Stimulated activated memory B cell treated with anti-CD40 and anti-IgM and Interleukin-4, amounts not matched to agents 10 μg/mL and 1 μg/mL and 100 μg/mL, for 72 hours (primary cell): Measurements from ENCODE around the gene PFN4.
A peak's percentile ranks its signal among the peaks of the same experiment; 100 is the strongest.
"Not testable (repeated sequence)": the region's sequence is repeated elsewhere in the genome, so short reads cannot be mapped to it uniquely, and the experiment has no call there.

Experiments
- ATAC-seq: fragments of 150-1000 bp; cut with Tn5 transposase; 2 replicates; pipeline ENCODE4 v1.10.0; 2021
- H3K27ac Mint-ChIP-seq: one replicate; pipeline ENCODE4 v1.8.0; 2022; ENCODE audit warnings: mild to moderate bottlenecking, mixed read lengths
- H3K27me3 Mint-ChIP-seq: one replicate; pipeline ENCODE4 v1.8.0; 2022; ENCODE audit warnings: mixed read lengths
- H3K36me3 Mint-ChIP-seq: one replicate; pipeline ENCODE4 v1.8.0; 2022; ENCODE audit warnings: mixed read lengths
- H3K4me1 Mint-ChIP-seq: one replicate; pipeline ENCODE4 v1.8.0; 2022; ENCODE audit warnings: mixed read lengths
- H3K4me3 Mint-ChIP-seq: one replicate; pipeline ENCODE4 v1.8.0; 2022; ENCODE audit warnings: mild to moderate bottlenecking, moderate library complexity, mixed read lengths
- H3K9me3 Mint-ChIP-seq: one replicate; pipeline ENCODE4 v1.8.0; 2022; ENCODE audit warnings: mixed read lengths

Gene PFN4

DNA sequence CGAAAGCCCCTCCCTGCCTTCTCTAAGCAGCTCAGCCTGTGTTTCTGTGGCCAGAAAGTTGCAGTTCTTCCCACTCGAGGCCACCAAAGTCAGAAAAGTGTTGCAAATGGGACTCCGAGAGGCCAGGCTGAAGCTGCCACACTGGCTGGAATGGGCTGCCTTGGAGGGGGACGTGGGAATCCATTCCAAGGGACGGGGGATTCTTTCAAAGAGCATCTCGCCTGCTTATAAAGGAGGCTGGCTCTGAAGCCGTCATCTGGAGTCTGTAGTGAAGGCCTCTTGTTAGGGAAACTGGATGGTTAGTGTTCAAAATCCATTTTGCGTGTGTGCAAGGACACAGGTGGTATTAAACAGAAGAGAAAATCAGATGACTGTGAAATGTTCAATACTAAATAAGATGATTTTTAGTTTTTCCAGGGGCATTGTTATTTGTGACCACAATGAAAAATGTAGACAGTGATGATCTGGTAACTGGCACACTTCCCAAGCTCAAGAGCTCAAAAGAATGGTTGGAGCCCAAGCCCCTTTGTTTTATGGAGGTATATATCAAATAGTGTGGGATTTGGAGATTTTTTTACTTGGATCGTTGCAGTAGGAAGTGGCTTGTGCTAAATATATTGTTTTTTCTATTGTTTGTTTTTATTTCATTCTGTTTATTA lies 917 bp upstream of the PFN4 start:
- no peaks in the 10 kb centered on the region for H3K27me3 Mint-ChIP-seq
- peak overlapping the region; percentile 81 for H3K4me3 Mint-ChIP-seq
- H3K4me1 Mint-ChIP-seq = peaks cover 27% of the 10 kb centered on the region
- peak; percentile 0 for ATAC-seq
- peak overlapping the region; percentile 87 for H3K27ac Mint-ChIP-seq
- no peaks in the 10 kb centered on the region for H3K9me3 Mint-ChIP-seq
- peaks cover 6% of the 10 kb centered on the region for H3K36me3 Mint-ChIP-seq

GRCh38 chr2:24122366-24123194 lies 554 bp downstream of the PFN4 start:
- H3K4me3 Mint-ChIP-seq = peak overlapping the region; percentile 86
- peaks cover 27% of the 10 kb centered on the region for H3K4me1 Mint-ChIP-seq
- no peak for ATAC-seq
- H3K27ac Mint-ChIP-seq = peak overlapping the region; percentile 87
- H3K27me3 Mint-ChIP-seq = no peaks in the 10 kb centered on the region
- no peaks in the 10 kb centered on the region for H3K9me3 Mint-ChIP-seq
- H3K36me3 Mint-ChIP-seq = no peaks in the 10 kb centered on the region

- peaks cover 27% of the 10 kb centered on the region for H3K4me1 Mint-ChIP-seq
- no peak for ATAC-seq
- no peaks in the 10 kb centered on the region for H3K9me3 Mint-ChIP-seq
- no peaks in the 10 kb centered on the region for H3K36me3 Mint-ChIP-seq
- no peak overlapping the region for H3K4me3 Mint-ChIP-seq
- no peaks in the 10 kb centered on the region for H3K27me3 Mint-ChIP-seq
- peak overlapping the region; percentile 87 for H3K27ac Mint-ChIP-seq
Observed at GRCh38 chr2:24121469-24121868, 1.7 kb downstream of the PFN4 start.

DNA sequence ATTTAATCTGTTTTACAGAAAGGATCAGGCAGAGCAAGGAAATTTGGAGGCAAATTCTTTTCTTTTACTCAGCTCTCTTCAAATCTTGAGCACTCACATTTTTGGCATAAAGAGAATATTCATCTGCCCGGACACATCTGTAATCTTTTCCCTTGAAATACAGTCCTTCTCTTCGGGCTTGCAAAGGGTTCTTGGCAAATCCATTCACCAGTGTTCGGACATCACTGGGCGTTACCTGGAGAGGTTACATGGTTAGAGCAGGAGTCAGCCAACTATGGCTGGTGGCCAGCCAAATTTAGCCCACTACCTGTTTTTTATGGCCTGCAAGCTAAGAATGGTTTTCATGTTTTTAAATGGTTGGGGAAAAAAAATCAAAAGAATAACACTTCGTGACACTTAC lies 2.1 kb downstream of the PFN4 start:
- H3K4me1 Mint-ChIP-seq = peaks cover 26% of the 10 kb centered on the region
- no peaks in the 10 kb centered on the region for H3K36me3 Mint-ChIP-seq
- no peaks in the 10 kb centered on the region for H3K27me3 Mint-ChIP-seq
- no peaks in the 10 kb centered on the region for H3K9me3 Mint-ChIP-seq
- ATAC-seq = no peak
- no peak overlapping the region for H3K27ac Mint-ChIP-seq
- no peak overlapping the region for H3K4me3 Mint-ChIP-seq

- no peaks in the 10 kb centered on the region for H3K9me3 Mint-ChIP-seq
- H3K27me3 Mint-ChIP-seq = no peaks in the 10 kb centered on the region
- H3K4me1 Mint-ChIP-seq = peaks cover 6% of the 10 kb centered on the region
- H3K27ac Mint-ChIP-seq = no peak overlapping the region
- no peak overlapping the region for H3K4me3 Mint-ChIP-seq
- H3K36me3 Mint-ChIP-seq = peaks cover under 1% of the 10 kb centered on the region
- no peak for ATAC-seq
Observed at GRCh38 chr2:24117902-24118301, 5.2 kb downstream of the PFN4 start.

GRCh38 chr2:24115057-24115456 lies 8.1 kb downstream of the PFN4 start:
- ATAC-seq = no peak
- no peak overlapping the region for H3K27ac Mint-ChIP-seq
- H3K27me3 Mint-ChIP-seq = no peaks in the 10 kb centered on the region
- H3K36me3 Mint-ChIP-seq = peaks cover 6% of the 10 kb centered on the region
- H3K4me3 Mint-ChIP-seq = no peak overlapping the region
- no peaks in the 10 kb centered on the region for H3K9me3 Mint-ChIP-seq
- no peaks in the 10 kb centered on the region for H3K4me1 Mint-ChIP-seq

DNA sequence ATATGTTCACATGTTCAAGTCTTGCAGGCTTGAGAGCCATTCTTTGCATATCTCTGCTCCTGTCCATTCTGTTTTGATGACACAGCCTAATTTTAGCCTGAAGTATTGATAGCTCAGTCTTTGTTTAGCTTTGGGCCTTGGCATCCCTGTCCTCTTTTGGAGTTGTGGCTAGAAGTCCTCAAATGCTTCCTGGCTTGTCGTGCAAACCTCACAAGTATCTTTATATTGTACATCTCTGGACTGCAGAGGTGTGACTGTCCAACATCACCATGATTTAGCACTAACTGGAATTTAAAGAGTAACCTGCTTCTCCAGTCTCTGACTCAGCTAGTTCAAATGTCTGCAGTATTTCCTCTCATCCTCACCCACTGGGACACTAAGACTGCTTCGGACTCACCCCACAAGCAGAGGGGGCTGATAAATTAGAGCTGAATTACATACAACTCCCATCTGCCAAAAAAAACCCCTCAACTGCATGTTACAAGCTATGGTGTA lies 11.7 kb downstream of the PFN4 start:
- no peaks in the 10 kb centered on the region for H3K27me3 Mint-ChIP-seq
- no peak for ATAC-seq
- no peak overlapping the region for H3K4me3 Mint-ChIP-seq
- no peak overlapping the region for H3K27ac Mint-ChIP-seq
- no peaks in the 10 kb centered on the region for H3K4me1 Mint-ChIP-seq
- H3K36me3 Mint-ChIP-seq = peaks cover 17% of the 10 kb centered on the region
- peaks cover 13% of the 10 kb centered on the region for H3K9me3 Mint-ChIP-seq

DNA sequence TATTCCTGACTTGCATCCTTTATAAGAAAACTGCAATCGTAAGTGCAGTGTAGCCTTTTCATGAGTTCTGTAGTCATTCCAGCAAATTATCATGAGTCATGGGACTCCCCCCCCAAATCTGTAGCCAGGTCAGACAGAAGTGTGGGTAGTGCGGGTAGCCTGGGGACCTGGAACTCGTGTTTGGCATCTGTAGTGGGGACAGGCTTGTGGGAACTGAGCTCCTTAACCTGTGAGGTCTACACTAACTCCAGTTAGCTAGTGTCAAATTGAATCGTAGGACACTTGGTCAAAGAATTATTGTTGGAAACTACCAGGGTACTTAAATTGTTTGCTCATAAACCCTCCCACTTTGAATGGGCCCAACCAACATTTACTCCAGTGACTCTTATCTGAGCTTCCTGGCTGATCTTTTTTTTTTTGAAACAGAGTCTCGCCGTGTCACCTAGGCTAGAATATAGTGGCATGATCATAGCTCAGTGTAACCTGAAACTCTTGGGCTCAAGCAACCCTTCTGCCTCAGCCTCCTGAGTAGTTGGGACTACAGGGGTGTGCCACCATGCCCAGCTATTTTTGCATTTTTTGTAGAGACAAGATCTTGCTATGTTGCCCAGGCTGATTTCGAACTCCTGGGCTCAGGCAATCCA lies 12.4 kb downstream of the PFN4 start:
- H3K27me3 Mint-ChIP-seq = no peaks in the 10 kb centered on the region
- no peak overlapping the region for H3K4me3 Mint-ChIP-seq
- H3K27ac Mint-ChIP-seq = no peak overlapping the region
- no peak for ATAC-seq
- peaks cover 17% of the 10 kb centered on the region for H3K36me3 Mint-ChIP-seq
- peaks cover 13% of the 10 kb centered on the region for H3K9me3 Mint-ChIP-seq
- no peaks in the 10 kb centered on the region for H3K4me1 Mint-ChIP-seq

DNA sequence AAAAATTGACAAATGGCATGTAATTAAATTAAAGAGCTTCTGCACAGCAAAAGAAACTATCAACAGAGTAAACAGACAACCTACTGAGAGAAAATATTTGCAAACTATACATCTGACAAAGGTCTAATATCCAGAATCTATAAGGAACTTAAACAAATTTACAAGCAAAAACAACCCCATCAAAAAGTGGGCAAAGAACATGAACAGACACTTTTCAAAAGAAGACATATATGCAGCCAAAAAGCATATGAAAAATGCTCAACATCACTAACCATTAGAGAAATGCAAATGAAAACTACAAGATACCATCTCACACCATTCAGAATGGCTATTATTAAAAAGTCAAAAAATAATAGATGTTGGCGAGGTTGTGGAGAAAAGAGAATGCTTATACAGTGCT lies 13.7 kb downstream of the PFN4 start:
- not testable (repeated sequence) for H3K4me3 Mint-ChIP-seq, ATAC-seq, H3K27ac Mint-ChIP-seq, H3K27me3 Mint-ChIP-seq, H3K4me1 Mint-ChIP-seq
- Mint-ChIP-seq H3K9me3 (peaks cover 13% of the 10 kb centered on the region), H3K36me3 (peaks cover 24% of the 10 kb centered on the region)

GRCh38 chr2:24107336-24107735 lies 15.8 kb downstream of the PFN4 start:
- H3K36me3 Mint-ChIP-seq = peaks cover 27% of the 10 kb centered on the region
- H3K9me3 Mint-ChIP-seq = peaks cover 13% of the 10 kb centered on the region
- H3K4me3 Mint-ChIP-seq = no peak overlapping the region
- no peak overlapping the region for H3K27ac Mint-ChIP-seq
- no peaks in the 10 kb centered on the region for H3K27me3 Mint-ChIP-seq
- peaks cover 18% of the 10 kb centered on the region for H3K4me1 Mint-ChIP-seq
- no peak for ATAC-seq

- no peak for ATAC-seq
- H3K9me3 Mint-ChIP-seq = peaks cover 13% of the 10 kb centered on the region
Observed at GRCh38 chr2:24106786-24107185, 16.3 kb downstream of the PFN4 start.

GRCh38 chr2:24105816-24106215 lies 17.3 kb downstream of the PFN4 start:
- no peak for ATAC-seq
- Mint-ChIP-seq H3K27me3 (no peaks in the 10 kb centered on the region), H3K36me3 (peaks cover 27% of the 10 kb centered on the region), H3K9me3 (peaks cover 13% of the 10 kb centered on the region), H3K4me1 (peaks cover 18% of the 10 kb centered on the region), H3K27ac (no peak overlapping the region), H3K4me3 (no peak overlapping the region)

More at GRCh38 chr2:24106786-24107185, 16.3 kb downstream of the PFN4 start:
- Mint-ChIP-seq H3K27me3 (no peaks in the 10 kb centered on the region), H3K36me3 (peaks cover 27% of the 10 kb centered on the region), H3K4me3 (no peak overlapping the region), H3K4me1 (peaks cover 18% of the 10 kb centered on the region), H3K27ac (no peak overlapping the region)

DNA sequence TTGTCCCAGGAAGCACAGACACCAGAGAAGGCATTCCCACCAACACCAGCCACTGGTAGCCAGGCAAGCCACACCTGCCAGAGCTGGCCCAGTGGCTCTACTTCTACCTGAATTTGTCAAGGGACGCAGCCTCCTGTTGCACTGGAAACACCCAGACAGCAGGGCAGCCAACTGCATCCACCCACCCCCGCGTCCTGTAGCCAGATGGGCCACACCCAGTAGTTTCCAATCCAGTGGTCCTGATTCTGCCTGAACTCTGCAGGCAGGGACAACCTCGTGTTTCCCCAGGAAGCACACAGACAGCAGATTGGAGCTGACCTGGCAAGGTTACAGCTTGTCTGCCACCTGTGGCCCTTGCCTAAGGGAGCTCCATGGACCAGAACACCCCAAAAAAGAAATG lies 18.2 kb downstream of the PFN4 start:
- peaks cover 18% of the 10 kb centered on the region for H3K4me1 Mint-ChIP-seq
- no peaks in the 10 kb centered on the region for H3K27me3 Mint-ChIP-seq

GRCh38 chr2:24104110-24104650 lies 19.0 kb downstream of the PFN4 start:
- H3K9me3 Mint-ChIP-seq = peaks cover 14% of the 10 kb centered on the region
- peaks cover 39% of the 10 kb centered on the region for H3K36me3 Mint-ChIP-seq
- no peaks in the 10 kb centered on the region for H3K27me3 Mint-ChIP-seq
- ATAC-seq = no peak
- H3K4me3 Mint-ChIP-seq = no peak overlapping the region
- peak overlapping the region; percentile 17 for H3K27ac Mint-ChIP-seq
- H3K4me1 Mint-ChIP-seq = peaks cover 18% of the 10 kb centered on the region

More for the DNA sequence above, 18.2 kb downstream of the PFN4 start:
- Mint-ChIP-seq H3K36me3 (peaks cover 33% of the 10 kb centered on the region), H3K9me3 (peaks cover 14% of the 10 kb centered on the region), H3K27ac (peak overlapping the region; percentile 17), H3K4me3 (no peak overlapping the region)
- ATAC-seq = peak; percentile 48

DNA sequence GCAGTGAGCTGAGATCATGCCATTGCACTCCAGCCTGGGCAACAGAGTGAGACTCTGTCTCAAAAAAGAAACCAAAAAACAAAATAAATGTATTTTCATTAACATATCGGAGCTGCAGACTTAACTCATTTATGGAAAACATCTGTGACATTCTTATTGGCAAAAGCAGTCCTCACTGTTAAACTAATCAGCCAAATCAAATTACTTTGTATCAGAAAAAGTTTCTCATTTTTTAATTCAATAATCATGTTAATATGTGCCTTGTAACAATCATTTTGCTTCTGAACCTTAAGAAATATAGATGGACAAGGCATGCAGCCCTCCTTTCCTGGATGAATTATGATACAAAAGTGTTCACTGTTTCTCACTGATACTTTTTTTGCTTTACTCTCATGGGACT lies 20.5 kb downstream of the PFN4 start:
- no peak for ATAC-seq
- Mint-ChIP-seq H3K36me3 (peaks cover 47% of the 10 kb centered on the region), H3K4me3 (no peak overlapping the region), H3K9me3 (peaks cover 13% of the 10 kb centered on the region), H3K27ac (no peak overlapping the region), H3K27me3 (no peaks in the 10 kb centered on the region), H3K4me1 (peaks cover 18% of the 10 kb centered on the region)
